SK-N-DZ (cell line): ENCODE measurements around the gene KRT6B.
"Not testable (repeated sequence)": the region's sequence is repeated elsewhere in the genome, so short reads cannot be mapped to it uniquely, and the experiment has no call there.

Experiments
- DNase-seq: peaks from one replicate; pipeline ENCODE4 v3.0.0-alpha.2; 2015; ENCODE audit warnings: low spot score

Gene KRT6B

GRCh38 chr12:52469853-52470252 lies 17.9 kb upstream of the KRT6B start:
- DNase-seq, result no peak

GRCh38 chr12:52464897-52465296 lies 13.0 kb upstream of the KRT6B start:
- DNase-seq, result no peak

DNA sequence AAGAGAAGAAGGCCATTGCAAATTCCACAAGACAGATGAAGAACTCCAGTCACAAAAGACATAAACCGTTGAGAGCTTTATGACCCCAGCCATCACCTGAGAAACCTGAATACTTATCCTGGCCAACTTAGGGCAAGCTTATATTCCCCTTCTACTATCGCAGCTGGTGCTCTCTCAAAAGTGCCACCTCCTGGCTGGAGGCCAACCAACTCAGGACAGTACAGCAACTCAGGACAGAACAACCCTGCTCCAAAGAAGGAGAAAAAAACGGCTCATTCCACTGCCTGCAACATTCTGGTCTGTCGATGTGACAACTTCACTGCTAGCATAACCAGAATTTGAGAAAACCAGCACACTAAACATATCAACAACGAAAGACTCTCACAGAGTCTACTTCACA lies 9.7 kb upstream of the KRT6B start:
- DNase-seq, result no peak

DNA sequence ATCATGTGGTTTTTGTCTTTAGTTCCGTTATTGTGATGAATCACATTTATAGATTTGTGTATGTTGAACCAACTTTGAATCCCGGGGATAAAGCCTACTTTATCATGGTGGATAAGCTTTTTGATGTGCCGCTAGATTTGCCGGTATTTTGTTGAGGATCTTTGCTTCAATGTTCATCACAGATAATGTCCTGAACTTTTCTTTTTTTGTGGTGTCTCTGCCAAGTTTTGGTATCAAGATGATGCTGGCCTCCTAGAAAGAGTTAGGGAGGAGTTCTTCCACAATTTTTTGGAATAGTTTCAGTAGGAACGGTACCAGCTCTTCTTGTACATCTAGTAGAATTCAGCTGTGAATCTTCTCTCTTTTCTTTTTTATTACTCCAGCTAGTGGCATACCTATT lies 6.9 kb upstream of the KRT6B start:
- DNase-seq, result no peak

DNA sequence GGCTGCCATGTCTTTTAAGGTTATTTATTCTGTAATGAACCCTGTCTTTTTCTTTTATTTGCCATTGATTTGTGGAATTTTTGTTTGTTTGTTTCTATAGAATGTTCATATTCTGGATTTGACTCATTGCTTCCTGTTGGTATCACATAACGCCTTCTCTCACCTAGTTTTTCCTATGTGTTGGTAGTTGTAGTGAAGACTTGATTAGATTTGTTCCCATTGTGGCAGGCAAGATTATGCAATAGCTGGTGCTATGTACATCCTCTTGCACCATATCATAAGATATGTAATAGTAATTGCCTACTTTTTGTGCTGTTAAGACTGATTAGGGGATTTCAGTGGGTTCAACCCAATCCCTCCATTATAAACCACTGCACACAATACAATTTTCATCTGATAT lies 3.9 kb upstream of the KRT6B start:
- DNase-seq, result no peak

- no peak for DNase-seq
These were observed 2.7 kb upstream of the KRT6B start for GRCh38 chr12:52454411-52455201.

GRCh38 chr12:52448228-52448627 lies 3.7 kb downstream of the KRT6B start:
- no peak for DNase-seq

DNA sequence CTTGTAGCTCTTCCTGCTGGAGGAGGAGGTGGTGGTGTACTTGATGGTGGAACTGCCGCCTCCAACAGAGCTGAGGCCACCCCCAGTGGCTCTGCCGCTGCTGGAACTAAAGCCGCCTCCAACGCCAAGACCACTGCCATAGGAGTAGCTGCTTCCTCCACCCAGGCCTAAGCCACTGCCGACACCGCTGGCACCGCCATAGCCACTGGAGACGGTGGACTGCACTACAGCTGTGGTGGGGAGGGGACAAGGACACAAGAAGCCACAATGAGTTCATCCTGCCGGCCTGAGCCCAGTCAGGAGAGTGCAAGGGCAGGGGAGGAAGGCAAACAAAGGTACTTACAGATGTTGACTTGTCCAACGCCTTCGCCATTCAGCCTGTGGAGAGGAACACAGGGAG lies 4.8 kb downstream of the KRT6B start:
- DNase-seq, result not testable (repeated sequence)

DNA sequence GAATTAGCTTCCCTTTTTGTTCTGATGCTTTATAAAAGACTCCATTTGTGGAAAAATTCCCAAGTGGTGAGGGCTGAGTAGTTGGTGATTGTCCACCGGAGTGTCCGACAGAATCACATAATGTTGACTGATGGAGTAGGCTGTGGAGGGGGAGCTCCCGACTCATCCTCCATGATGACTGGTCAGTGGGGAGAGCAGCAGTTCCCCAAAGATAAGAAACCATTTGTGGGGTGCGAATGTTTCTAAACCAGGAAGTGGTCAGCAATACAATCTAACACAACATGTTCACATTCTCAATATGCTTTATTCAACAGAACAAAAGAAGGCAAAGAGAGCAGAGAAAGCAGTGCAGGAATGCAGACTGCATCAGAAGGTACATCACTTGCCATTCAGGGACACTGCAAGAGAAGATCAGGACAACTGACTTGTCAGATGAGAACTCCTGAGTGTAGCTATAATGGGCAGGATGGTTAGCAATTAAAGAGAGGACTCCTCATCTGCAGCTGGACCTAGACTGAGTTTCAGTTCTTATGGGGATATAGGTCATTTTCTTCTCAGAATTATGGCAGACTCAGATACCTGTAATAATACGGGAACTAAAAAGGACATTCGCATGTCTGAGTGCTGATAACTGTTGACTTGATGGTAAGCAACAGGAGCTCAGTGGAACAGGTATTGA lies 5.4 kb downstream of the KRT6B start:
- no peak for DNase-seq

DNA sequence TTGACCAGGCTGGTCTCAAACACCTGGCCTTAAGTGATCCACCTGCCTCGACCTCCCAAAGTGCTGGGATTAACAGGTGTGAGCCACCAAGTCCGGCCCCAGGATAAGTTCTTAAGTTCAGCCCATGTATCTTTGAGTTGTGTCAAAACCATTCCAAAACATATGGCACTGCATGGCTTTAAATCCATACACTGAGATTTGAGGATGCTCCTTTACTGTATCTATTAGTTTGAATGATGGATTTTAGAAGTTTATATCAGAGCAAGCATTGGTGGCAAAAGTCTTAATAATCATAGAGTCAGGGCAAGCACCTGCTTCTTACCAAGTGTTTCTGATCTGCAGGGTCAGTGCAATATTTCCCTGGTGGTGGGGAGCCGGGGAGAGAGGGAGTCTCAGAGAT lies 6.1 kb downstream of the KRT6B start:
- DNase-seq, result no peak

GRCh38 chr12:52444647-52445595 lies 7.0 kb downstream of the KRT6B start:
- no peak for DNase-seq

DNA sequence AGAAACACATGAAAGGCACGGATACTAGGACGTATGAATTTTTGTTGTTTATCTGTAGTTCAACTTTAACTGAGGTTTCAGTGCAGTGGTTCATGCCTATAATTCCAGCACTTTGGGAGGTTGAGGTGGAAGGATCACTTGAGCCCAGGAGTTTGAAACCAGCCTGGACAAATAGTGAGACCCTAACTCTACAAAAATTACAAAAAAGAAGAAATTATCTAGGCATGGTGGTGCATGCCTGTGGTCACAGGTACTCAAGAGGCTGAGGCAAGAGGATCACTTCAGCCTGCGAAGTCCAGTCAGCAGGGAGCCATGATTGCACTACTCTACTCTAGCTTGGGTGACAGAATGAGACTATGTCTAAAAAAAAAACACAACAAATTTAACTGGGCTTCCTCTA lies 8.0 kb downstream of the KRT6B start:
- DNase-seq, result no peak

GRCh38 chr12:52442600-52443061 lies 9.3 kb downstream of the KRT6B start:
- no peak for DNase-seq

DNA sequence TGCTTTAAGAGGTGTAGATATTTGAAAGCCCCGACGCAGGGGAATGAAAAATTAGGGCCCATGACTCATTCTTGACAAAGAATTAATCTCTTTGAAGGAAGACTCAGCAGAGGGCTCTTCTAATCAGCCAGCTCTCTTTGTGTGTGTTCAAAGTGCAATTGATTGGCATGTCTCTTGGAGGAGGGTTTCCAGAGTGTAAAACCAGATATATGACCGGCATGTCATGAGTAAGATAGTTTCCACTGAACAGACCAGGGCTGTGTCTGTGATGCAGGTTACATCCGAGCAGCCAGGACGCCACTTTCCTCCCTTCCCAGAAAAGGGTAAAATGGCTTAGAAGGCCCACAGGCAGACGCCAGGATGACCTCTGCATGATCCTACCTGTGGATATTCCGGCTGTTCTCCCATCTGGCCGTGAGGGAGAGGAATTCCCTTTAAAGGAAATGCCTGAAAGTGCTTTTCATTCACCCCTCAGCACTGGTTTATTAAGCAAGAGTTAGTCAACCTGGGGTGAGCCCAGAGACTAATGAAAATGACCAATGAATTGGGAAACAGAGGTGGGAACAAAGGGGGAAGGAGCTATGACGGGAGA lies 10.5 kb downstream of the KRT6B start:
- no peak for DNase-seq

DNA sequence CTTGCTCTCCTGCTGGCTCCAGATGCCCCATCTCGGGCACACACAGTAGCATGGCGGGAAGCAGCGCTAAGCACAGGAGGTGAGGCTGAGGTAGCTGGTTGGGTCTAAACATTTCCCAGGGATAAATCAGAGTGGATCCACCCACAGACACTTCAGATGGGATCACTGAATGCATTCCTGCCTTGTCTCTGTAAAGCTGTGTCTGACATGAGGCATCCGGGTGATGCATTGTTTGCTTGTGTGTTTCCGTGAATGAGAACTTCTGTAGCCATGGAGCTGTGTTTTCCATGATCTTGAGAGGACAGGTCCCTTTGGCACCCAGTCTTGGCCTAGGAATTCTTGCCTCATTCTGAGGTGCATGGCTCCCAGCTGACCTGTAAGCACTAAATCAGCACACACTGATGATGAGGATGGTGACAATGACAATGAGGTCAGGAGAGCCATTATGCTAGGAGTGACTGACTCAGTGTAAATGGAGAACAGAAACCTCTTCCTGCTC lies 11.1 kb downstream of the KRT6B start:
- no peak for DNase-seq

DNA sequence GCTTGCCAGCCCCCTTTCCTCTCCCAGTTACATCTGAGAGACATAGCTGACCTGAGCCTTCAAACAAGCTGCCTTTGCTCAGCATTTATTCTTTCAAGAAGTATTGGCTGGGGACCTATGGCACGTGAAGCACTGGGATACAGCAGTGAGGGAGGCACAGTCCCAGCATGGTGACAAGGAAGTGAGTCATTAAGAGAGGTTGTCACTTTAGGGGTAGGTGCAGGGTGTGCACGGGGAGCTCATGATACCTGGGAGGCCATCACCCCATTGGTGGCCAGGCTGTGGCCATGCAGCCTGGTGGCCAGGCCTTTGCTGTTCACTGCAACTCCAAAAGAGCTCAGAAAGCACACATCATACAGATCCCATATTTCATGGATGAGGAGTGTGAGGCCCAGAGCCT lies 12.1 kb downstream of the KRT6B start:
- no peak for DNase-seq

DNA sequence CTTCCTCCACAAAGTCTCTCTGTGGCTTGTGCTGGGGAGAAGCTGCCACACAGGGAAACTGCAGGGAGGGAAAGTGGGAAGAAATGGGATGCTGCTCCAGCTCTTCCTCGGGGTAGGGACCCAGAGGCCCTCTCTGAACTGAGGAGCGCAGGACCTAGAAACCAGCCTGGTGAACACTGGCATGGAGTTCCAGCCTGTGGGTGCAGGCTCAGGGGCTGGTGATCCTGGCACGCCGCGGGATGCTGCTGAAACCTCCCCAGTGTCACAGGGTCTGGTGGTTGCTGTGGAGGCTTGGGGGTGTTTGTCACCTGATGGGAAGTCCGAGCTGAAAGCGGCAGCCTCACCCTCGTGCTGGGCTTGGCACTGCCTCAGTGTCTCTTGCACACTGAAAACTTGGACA lies 12.5 kb downstream of the KRT6B start:
- DNase-seq, result no peak

GRCh38 chr12:52438305-52439301 lies 13.3 kb downstream of the KRT6B start:
- no peak for DNase-seq

GRCh38 chr12:52437508-52437907 lies 14.4 kb downstream of the KRT6B start:
- DNase-seq, result no peak

GRCh38 chr12:52436828-52437474 lies 15.0 kb downstream of the KRT6B start:
- DNase-seq, result no peak
